HUES48 (cell line): ENCODE results near the gene PEX12.
"Not testable (repeated sequence)": the region's sequence is repeated elsewhere in the genome, so short reads cannot be mapped to it uniquely, and the experiment has no call there.

ENCODE experiments used
- H3K27ac ChIP-seq: one replicate; pipeline ENCODE4 v1.7.0; 2013; ENCODE audit warnings: low read depth, low read length, inconsistent platforms
- H3K27me3 ChIP-seq: 2 replicates; pipeline ENCODE4 v1.6.1; 2013; ENCODE audit warnings: mild to moderate bottlenecking, low read length; ENCODE audit not compliant: control insufficient read depth, insufficient read depth
- H3K36me3 ChIP-seq: 2 replicates; pipeline ENCODE4 v1.6.1; 2013; ENCODE audit warnings: low read length; ENCODE audit not compliant: control insufficient read depth, insufficient read depth
- H3K4me1 ChIP-seq: 2 replicates; pipeline ENCODE4 v1.6.1; 2013; ENCODE audit warnings: mild to moderate bottlenecking, low read length; ENCODE audit not compliant: control insufficient read depth, insufficient read depth
- H3K4me3 ChIP-seq: 2 replicates; pipeline ENCODE4 v1.5.1; 2013; ENCODE audit warnings: mild to moderate bottlenecking, low read depth, low read length
- H3K9ac ChIP-seq: 2 replicates; pipeline ENCODE4 v1.6.1; 2013; ENCODE audit warnings: mild to moderate bottlenecking, low read depth, low read length, moderate library complexity
- H3K9me3 ChIP-seq: 2 replicates; pipeline ENCODE4 v1.6.1; 2013; ENCODE audit warnings: low read length; ENCODE audit not compliant: control insufficient read depth, insufficient read depth

PEX12 gene

DNA sequence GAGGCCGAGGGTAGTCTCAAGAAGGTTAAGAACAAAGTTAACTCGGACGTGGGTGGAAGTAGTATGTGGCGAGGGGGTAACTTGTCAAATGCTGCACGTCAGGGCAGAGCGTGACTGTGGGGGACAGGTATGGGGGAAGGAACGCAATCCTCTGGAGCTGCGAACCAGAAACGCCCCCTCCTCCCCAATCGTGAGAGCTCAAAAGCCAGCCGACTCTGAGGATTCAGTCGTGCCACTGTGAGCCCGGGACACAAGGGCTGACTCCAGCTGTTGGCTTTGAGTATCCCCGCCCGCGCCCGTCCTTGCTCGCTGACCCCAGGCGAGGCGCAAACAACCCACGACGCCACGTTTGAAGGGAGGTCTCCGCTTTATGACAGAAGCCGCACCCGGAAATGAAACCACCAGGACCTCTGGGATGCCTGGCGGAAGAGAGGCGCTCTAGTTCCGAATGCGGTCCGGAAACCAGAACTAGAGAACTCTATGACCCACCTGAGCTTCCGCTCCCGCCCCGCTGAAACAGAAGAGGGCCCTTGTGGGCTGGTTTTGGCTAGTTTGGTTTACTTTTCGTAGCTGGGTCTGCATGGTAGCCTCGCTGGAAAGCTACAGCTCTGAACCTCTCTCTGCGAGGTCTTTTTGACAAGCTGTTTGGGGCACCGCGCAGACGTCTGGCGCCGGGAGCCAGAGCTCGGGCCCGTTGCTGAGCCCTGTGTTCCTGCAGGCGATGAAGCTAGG, at the start of gene PEX12:
Gene PEX12 (minus strand): TSS at position 375 of the 732 bp plus-strand sequence. CDS start 550 bp downstream, outside the sequence.
- Histone ChIP-seq H3K9ac (peak within 1 kb of the TSS; percentile 96), H3K27ac (peak within 1 kb of the TSS; percentile 93), H3K27me3 (no peaks in the 10 kb centered on the region), H3K4me3 (peak within 1 kb of the TSS; percentile 98), H3K36me3 (peaks cover 24% of the 10 kb centered on the region), H3K9me3 (no peaks in the 10 kb centered on the region), H3K4me1 (peaks cover 3% of the 10 kb centered on the region; the same call in 1 of the 2 replicates)

DNA sequence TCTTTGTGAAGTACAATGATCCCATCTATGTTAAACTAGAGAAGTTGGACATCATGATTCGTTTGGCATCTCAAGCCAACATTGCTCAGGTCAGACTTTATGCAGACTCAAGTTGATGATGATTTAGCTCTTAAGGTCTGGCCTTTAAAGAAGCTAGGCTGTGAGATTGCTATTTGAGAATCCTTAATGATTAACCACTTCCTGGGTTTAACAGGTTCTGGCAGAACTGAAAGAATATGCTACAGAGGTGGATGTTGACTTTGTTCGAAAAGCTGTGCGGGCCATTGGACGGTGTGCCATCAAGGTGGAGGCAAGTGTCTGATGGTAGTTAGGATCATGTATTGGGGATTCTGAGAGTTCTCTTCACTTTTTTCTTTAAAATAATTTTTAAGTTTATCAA, 49.0 kb upstream of the PEX12 start:
- Histone ChIP-seq H3K36me3 (peaks cover 93% of the 10 kb centered on the region), H3K27me3 (no peaks in the 10 kb centered on the region), H3K27ac (no peak overlapping the region), H3K9me3 (no peaks in the 10 kb centered on the region), H3K9ac (no peak overlapping the region), H3K4me3 (no peak overlapping the region), H3K4me1 (no peaks in the 10 kb centered on the region)

DNA sequence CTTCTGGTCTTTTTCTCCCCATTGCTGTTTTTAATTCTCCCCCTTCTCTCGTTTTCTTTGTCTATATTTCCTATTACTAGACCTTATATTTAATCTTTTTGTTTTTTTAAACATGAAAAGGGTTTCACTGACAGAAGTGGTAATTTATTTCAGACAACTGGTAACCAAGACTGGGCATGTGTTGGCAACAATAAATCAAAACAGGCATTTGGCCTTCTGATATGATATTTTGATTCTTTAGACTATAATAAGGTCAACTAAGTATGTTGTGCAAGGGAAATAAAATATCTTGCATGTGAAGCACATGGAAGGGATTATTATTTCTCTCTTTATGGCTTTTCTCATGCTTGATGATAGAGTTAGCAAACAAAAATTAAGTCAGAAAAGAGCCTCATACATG, 43.4 kb upstream of the PEX12 start:
- Histone ChIP-seq H3K9me3 (no peaks in the 10 kb centered on the region), H3K27me3 (no peaks in the 10 kb centered on the region), H3K4me1 (no peaks in the 10 kb centered on the region), H3K4me3 (no peak overlapping the region), H3K27ac (no peak overlapping the region), H3K36me3 (peaks cover 61% of the 10 kb centered on the region), H3K9ac (no peak overlapping the region)

DNA sequence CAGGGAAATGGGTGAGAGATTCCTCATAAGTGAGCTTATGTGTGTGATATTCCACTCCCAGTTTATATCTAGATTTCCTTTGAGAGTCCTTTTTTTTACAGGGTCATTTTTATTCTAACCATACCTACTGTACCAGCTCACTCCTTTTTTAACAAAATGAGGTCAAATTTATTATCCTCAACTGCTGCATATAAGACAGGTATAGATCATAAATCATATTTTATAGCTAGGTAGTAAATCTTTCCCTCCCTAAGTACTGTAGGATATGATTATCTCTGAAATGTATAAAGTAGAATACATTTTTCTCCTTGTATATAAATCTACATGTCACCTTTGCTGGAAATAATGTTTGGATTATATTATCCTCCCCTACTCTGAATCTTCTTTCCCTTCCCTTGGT, 40.3 kb upstream of the PEX12 start:
- Histone ChIP-seq H3K4me1 (no peaks in the 10 kb centered on the region), H3K27ac (no peak overlapping the region), H3K9ac (no peak overlapping the region), H3K4me3 (no peak overlapping the region), H3K9me3 (no peaks in the 10 kb centered on the region), H3K36me3 (peaks cover 52% of the 10 kb centered on the region), H3K27me3 (no peaks in the 10 kb centered on the region)

DNA sequence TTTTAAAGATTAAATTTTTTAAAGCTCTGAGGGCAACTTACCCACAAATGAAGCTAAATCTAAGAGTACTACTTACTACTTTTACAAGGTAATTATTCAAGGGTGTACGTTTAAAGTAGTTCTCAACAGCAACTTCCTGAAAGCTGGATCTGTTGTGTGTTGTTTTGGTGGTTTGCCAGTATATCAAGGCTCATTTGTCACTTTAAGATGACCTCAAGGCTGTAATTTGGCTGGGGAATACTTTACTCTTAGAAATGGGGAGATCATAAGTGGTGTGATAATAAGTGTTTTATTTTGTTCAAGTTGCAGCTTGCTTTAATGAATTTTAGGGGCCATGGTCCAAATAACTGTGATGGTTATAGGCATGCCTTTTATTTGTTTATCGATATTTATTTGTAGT, 39.1 kb upstream of the PEX12 start:
- Histone ChIP-seq H3K4me3 (no peak overlapping the region), H3K36me3 (peaks cover 49% of the 10 kb centered on the region), H3K27me3 (no peaks in the 10 kb centered on the region), H3K4me1 (no peaks in the 10 kb centered on the region), H3K9me3 (no peaks in the 10 kb centered on the region), H3K9ac (no peak overlapping the region), H3K27ac (no peak overlapping the region)

DNA sequence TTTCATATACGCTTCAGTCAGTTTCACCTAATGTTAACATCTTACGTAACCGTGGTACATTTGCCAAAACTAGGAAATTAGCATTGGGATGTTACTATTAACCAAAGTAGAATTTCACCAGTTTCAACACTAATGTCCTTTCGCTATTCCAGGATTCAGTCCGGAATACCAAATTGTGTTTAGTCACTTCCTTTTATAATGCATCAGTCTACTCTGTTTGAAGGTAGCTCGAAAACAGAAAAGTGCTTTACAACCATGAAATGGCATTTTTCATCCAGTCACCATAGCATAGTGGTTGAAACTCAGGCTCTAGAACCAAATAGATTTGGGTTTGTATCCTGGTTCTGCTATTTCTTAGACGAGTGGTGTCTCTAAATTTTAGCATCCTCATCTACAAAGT, 38.2 kb upstream of the PEX12 start:
- Histone ChIP-seq H3K9me3 (no peaks in the 10 kb centered on the region), H3K27ac (no peak overlapping the region), H3K27me3 (no peaks in the 10 kb centered on the region), H3K9ac (no peak overlapping the region), H3K36me3 (peaks cover 50% of the 10 kb centered on the region), H3K4me1 (no peaks in the 10 kb centered on the region), H3K4me3 (no peak overlapping the region)

DNA sequence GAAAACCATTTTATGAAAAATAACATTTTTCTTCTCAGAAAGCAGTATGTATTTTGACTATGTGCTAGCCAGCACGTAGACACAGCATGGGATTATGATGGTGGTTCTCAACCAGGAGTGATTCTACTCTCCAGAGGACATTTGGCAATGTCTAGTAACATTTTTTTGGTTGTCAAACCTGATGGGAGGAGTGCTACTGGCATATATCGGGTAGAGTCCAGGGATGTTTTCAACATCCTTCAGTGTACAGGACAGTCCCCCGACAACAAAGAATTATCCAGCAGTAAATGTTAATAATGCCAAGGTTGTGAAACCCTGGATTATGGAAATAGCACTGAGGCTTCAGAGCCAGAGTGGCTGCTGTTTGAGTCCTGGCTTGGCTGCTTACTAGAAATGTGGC, 36.4 kb upstream of the PEX12 start:
- Histone ChIP-seq H3K9me3 (no peaks in the 10 kb centered on the region), H3K27me3 (no peaks in the 10 kb centered on the region), H3K27ac (no peak overlapping the region), H3K4me3 (no peak overlapping the region), H3K4me1 (no peaks in the 10 kb centered on the region), H3K9ac (no peak overlapping the region), H3K36me3 (peaks cover 62% of the 10 kb centered on the region)

DNA sequence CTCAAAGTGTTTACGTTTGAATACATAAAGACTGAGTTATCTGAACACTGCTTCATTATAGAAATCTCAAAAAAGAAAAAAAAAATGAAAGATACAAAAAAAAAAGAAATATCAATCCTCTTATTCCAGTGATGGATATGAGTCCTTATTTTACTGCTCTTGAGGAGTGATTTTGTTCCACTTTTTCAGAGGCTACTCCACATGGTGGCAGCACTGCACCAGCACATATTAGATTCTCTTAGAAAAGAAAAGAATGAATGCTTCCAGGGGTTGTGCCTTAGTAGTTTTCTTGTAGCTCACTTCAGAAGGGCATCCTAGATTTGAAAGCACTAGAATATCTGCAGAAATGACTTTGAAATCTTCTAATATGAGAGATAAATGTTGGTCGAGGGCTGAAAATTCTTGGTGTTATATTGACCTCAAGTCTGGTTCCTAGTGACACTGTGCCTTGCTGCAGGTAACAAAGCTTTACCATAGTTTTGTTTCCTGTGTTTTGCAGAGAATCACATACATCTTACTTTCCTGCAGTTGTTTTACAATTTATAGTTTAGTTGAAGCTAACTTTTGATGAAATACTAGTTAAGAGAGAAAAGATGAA, 34.7 kb upstream of the PEX12 start:
- Histone ChIP-seq H3K9me3 (no peaks in the 10 kb centered on the region), H3K27ac (no peak overlapping the region), H3K4me3 (no peak overlapping the region), H3K9ac (no peak overlapping the region), H3K36me3 (peaks cover 69% of the 10 kb centered on the region), H3K27me3 (no peaks in the 10 kb centered on the region), H3K4me1 (no peaks in the 10 kb centered on the region)

DNA sequence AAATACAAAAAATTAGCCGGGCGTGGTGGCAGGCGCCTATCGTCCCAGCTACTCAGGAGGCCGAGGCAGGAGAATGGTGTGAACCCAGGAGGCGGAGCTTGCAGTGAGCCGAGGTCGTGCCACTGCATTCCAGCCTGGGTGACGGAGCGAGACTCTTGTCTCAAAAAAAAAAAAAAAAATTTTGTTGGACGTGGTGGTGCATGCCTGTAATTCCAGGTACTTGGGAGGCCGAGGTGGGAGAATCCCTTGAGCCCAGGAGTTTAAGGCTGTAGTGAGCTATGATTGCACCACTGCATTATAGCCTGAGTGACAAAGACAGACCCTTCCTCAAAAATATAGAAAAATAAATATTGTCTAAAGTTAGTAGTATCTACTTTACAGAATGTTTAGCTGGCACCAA, 32.4 kb upstream of the PEX12 start:
- not testable (repeated sequence) for H3K27ac ChIP-seq, H3K27me3 ChIP-seq, H3K9me3 ChIP-seq, H3K4me1 ChIP-seq, H3K9ac ChIP-seq, H3K4me3 ChIP-seq
- peaks cover 84% of the 10 kb centered on the region for H3K36me3 ChIP-seq

DNA sequence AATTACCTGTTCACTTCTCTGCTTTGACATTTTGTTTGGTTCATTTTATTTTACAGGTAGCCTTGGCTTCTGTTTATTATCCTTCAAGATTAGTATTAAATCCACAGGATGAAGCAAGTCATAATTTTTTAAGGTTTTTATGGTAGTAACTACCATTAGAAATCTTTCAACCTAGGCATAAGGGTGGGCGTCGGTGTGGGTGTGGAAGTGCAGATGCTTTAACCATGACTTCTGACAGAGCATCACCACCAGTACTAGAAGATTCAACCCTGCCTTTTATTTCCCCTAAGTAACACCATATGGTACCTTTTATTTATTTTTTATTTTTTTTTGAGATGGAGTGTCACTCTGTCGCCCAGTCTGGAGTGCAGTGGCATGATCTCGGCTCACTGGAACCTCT, 31.5 kb upstream of the PEX12 start:
- Histone ChIP-seq H3K9ac (no peak overlapping the region), H3K4me3 (no peak overlapping the region), H3K27me3 (no peaks in the 10 kb centered on the region), H3K27ac (no peak overlapping the region), H3K36me3 (peaks cover 81% of the 10 kb centered on the region), H3K4me1 (no peaks in the 10 kb centered on the region), H3K9me3 (no peaks in the 10 kb centered on the region)

DNA sequence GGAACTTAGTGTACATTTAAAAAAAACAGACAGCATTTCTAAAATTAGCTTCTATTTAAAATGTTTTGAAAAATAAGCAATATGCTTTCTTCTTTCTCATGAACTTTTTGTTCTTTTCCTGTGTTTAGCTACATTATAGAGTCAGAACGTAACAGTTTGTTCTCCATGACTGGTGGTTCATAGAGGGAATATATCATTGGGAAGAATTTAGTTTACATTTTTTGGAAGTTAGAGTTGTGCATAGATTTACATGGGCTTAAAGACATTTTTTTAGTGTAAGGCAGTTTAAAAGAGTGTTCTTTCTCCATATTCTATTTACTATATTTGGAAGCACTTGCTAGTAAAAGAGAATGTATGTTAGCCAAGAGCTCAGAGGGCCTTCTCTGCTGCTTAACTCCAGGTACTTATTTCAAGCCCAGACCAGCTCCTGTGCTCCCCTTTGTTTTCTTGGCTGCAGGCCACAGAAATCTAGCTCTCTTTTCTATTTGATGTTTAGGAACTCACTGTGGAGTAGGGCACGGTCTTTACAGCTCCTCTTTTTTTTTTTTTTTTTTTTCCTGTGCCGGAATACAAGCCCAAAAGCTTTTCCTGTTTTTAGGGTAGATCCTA, 29.0 kb upstream of the PEX12 start:
- Histone ChIP-seq H3K9me3 (no peaks in the 10 kb centered on the region), H3K27me3 (no peaks in the 10 kb centered on the region), H3K27ac (no peak overlapping the region), H3K36me3 (peaks cover 87% of the 10 kb centered on the region), H3K9ac (no peak overlapping the region), H3K4me3 (no peak overlapping the region), H3K4me1 (no peaks in the 10 kb centered on the region)
